Activated CD4-positive, alpha-beta T cell treated with anti-CD3 and anti-CD28 coated beads for 1 hour (primary cell): ENCODE measurements around the gene GAL3ST3.
"Not testable (repeated sequence)": the region's sequence is repeated elsewhere in the genome, so short reads cannot be mapped to it uniquely, and the experiment has no call there.

Experiments
- DNase-seq: peaks from one replicate; pipeline ENCODE4 v3.0.0-alpha.2; 2020

Gene GAL3ST3

DNA sequence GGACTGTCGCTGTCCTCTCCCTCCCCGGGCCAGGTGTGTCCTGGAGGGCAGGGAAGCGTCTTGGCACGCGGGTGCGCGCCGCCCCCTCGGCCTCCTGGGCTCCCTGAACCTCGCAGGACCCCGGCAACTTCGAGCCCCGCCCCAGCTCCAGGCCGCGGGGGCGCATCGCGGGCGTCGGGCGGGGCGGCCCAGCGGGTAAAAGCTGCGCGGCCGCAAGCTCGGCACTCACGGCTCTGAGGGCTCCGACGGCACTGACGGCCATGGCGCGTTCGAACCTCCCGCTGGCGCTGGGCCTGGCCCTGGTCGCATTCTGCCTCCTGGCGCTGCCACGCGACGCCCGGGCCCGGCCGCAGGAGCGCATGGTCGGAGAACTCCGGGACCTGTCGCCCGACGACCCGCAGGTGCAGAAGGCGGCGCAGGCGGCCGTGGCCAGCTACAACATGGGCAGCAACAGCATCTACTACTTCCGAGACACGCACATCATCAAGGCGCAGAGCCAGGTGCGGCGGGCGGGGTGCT lies 37.1 kb downstream of the GAL3ST3 start, which contains the start of gene CST6:
TSS of gene CST6 (plus strand) at position 224 of the 519 bp plus-strand sequence. CDS start at position 261, 37 bp downstream.
- no peak for DNase-seq

DNA sequence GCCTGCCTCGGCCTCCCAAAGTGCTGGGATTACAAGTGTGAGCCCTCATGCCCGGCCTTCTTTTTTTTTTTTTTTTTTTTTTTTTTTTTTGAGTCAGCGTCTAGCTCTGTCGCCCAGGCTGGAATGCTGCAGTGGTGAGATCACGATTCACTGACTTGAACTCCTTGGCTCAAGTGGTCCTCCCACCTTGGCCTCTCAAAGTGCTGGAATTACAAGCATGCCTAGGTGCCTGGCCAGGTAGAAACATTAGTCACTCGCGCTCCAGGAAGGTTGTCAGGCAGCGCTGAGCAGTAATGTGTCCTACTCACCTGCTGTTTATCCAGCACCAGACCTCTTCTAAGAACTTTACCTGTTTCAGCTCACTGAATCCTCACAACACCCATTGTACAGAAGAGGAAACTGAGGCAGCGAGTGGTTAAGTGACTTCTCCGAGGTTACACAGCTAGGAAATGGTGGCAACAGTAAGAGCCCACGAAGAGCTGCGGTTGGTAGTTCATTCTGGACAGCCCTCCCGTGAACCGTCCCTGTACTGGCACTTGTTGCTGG lies 37.6 kb downstream of the GAL3ST3 start:
- DNase-seq: no peak

DNA sequence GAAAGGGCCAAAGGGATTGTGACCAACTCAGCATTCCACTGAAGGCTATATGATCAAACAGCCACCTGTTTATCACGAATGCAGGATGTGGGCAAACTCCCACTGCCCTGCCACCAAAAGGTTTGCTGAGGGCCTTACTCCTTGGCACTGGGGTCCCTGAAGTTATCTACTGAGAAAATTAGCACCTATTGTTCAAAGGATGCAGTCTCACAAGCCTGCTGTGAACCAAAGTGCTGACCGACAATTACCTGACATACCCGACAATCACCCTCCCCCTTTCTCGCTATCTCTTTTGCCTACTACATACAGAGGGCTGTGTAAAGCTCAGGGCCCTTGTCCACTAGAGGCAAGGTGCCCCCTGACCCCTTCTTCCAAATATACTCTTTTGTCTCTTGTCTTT lies 38.9 kb downstream of the GAL3ST3 start:
- not testable (repeated sequence) for DNase-seq

- DNase-seq: no peak
Observed at GRCh38 chr11:66008468-66009101, 40.4 kb downstream of the GAL3ST3 start.

- DNase-seq: no peak
Observed at GRCh38 chr11:66008095-66008467, 40.9 kb downstream of the GAL3ST3 start.

DNA sequence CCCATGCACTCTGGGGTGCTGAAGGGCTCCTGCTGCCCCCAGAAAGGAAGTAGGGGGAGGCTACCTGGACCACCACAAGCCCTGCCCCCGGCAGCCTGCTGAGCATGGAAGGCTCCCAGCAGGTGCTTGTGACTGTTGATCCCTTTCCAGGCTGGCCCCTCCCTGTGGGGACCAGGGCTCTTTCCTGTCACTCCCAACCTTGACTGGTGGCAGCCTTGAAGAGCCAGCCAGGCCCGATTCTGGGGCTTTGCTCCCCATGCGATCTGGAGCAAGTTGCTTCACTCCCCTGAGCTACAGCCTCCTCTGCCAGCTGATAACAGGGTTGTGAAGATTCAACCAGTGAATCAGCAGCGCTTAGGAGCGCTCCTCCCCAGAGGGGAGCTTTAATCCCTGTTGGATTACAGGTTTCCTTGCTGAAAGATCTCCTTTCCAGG lies 41.7 kb downstream of the GAL3ST3 start:
- DNase-seq: no peak

DNA sequence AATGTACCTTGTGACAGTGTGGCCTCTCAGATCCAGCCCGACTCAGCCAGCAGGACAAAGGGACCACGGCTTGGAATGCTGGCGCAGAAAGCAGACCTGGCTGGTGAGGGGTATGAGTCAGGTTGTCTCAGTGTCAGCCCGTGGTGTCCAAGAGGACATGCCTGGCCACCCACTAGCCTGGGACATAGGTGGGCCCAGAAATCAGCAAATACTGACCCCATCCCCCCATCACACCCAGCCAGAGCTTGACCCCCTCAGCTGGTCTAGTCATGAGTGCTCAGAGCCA lies 42.1 kb downstream of the GAL3ST3 start:
- DNase-seq: no peak

DNA sequence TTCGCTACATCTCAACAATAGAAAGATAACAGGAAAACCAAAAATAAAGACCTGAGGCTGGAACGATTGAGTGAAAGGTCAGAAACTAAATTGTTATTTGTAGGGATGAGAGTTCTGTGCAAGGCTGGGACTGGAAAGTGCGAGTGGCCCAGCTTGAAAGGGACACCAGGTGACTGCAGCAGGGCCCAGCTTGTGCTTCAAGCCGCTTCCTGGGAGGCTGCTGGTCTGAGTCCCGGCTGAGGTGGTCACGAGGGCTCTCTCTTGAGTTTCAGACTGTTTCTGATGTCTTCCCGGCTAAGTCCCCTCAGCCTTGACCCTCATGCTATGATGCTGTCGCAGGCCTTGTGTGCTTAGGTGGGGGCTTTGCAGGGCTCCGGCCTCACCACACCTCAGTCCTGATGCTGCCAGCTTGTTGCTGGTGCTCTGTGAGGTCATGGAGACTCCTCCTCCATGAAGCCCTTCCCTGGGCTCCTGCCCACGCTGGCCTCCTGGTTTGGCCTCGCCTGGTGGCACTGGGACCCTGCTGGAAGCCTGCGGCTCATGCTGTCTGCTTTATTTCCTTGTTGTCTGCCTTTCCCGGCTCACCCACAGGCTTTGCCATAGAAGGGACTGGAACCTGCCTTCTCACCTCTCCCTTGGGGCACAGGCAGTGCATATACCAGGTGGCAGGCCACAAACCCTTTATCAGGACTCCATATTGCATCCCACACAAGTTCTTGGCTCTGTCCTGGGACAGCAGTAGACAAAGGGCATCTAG lies 42.6 kb downstream of the GAL3ST3 start:
- DNase-seq: no peak

DNA sequence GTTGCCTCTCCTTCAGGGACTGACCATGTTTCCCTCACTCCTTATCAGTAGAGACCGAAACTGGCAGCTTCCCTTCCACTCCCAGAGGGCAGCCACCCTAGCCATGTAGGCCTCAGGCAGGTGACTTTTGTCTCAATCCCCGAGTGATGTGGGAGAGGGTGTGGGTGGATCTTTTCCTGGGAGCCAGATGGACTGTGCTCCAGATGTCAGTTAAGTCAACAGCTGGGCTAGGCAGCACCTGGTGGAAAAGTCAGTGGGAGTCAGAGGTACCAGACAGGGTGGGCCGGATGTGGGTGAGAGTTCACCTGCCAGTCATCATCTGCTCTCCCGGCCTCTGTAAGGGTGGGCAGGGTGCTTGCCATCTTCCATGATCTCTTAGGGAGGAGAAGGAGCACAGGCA lies 44.8 kb downstream of the GAL3ST3 start:
- DNase-seq: no peak

- no peak for DNase-seq
Observed at GRCh38 chr11:66003291-66003690, 45.7 kb downstream of the GAL3ST3 start.

- DNase-seq: no peak
Observed at GRCh38 chr11:66002648-66003225, 46.2 kb downstream of the GAL3ST3 start.

DNA sequence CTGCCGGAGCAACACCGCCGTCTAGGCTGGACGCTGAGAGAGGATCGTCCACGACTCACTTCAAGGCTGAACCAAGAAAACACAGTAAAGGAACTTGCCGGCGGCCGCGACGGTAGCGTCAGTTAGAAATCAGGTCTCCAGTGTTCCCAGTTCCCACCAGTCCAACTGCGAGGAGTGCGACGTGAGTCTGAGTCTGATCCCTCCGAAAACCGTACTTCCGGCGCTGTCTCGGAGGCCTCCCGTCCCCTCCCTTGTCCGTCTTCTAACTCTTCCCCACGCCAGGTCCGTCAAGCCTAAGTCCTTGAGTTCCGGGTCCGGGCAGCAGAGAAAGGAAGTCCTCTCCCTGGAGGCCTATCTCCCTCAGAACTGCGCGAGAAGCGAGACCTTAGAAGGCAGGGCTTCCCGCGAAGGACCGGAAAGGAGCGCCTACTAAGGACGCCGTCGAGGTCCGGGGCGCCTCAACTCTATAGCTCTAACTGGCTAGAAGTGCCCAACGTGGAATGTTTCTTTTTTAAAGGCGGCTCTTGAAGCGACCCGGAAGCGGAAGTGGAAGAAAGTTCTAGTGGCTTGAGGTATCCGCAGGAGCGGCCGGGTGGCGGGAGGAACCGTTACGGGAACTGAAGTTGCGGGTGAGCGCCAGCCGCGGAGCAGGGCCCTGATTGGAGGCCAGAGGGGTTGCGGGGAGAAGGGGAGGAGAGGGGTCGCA lies 46.9 kb downstream of the GAL3ST3 start, which contains the start of the genes BANF1 and EIF1AD:
TSS of gene BANF1 (plus strand) at position 562 of the 706 bp plus-strand sequence. CDS start 748 bp downstream, outside the sequence.
TSS of gene EIF1AD (minus strand) at position 216 of the 706 bp plus-strand sequence. CDS start 1,768 bp downstream, outside the sequence.
- peak; percentile 88 for DNase-seq

DNA sequence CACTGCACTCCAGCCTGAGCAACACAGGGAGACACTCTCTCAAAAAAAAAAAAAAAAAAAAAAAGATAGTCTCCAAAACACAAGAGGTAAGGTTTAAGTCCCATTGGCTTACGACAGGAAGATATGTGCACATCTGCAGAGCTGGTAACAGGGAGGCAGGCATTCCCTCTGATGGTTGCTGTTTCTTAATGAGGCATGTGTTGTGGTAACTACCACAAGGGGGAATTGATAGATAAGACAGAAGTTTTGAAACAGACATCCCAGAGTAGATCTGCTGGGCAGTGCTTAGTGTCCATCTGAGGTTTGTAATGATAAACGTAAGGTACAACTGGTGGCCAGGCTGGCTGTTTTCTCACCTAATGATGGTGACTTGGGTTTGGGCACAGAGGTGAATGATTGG lies 51.7 kb downstream of the GAL3ST3 start:
- no peak for DNase-seq

GRCh38 chr11:65992056-65992455 lies 56.9 kb downstream of the GAL3ST3 start:
- DNase-seq: no peak
